Measurements from ENCODE around the gene TSC2.
"Not testable (repeated sequence)": the region's sequence is repeated elsewhere in the genome, so short reads cannot be mapped to it uniquely, and the experiment has no call there.

Gene TSC2

GRCh38 chr16:2086106-2086742 is 38.4 kb downstream of the TSC2 start:
- no peak for DNase-seq (ENCODE audit: low spot score)

DNA sequence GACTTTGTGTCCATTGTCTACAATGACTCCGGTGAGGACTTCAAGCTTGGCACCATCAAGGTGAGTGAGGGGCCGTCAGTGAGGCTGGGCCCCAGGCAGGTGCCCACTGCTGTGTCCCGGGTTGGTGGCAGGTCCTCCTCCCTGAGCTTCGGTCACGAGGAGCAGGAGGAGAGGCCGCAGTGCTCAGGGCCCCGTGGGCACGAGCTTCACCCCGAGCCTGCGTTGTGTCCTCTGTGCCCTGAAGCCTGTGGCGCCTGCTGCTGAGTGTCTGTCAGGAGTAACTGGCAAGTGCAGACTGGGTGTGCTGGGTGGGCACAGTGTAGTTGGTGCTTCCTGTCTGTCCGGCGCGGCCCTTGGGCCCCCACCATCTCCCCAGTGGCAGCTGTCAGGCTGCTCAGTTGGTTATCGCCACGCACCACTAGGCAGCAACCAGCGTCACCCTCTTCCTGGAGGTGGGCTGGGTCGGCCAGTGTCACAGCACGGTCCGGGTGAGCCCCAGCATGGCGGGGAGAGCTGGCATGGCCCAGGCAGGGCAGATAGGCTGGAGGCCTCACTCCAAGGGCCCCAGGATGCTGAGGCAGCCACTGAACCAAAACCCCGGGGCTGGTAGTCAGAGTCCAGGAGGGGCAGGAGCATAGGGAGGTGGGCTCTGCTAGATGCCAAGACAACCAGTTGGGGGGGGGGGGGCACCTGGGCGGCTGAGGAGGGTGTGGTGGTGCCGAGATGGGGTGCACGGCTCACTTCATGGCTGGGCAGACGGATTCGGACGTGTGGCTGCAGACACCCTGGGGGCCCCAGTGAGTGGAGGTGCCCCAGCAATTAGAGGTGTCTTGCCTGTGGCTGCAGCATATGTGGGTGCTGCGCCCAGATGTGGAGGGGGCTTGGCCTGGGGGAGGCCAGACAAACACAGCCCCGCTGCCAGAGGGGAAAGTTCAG is 39.3 kb downstream of the TSC2 start:
- DNase-seq (ENCODE audit: low spot score) = no peak

GRCh38 chr16:2087748-2088631 is 40.2 kb downstream of the TSC2 start:
- DNase-seq (ENCODE audit: low spot score) = no peak

GRCh38 chr16:2088759-2089358 is 41.1 kb downstream of the TSC2 start:
- DNase-seq (ENCODE audit: low spot score) = no peak

DNA sequence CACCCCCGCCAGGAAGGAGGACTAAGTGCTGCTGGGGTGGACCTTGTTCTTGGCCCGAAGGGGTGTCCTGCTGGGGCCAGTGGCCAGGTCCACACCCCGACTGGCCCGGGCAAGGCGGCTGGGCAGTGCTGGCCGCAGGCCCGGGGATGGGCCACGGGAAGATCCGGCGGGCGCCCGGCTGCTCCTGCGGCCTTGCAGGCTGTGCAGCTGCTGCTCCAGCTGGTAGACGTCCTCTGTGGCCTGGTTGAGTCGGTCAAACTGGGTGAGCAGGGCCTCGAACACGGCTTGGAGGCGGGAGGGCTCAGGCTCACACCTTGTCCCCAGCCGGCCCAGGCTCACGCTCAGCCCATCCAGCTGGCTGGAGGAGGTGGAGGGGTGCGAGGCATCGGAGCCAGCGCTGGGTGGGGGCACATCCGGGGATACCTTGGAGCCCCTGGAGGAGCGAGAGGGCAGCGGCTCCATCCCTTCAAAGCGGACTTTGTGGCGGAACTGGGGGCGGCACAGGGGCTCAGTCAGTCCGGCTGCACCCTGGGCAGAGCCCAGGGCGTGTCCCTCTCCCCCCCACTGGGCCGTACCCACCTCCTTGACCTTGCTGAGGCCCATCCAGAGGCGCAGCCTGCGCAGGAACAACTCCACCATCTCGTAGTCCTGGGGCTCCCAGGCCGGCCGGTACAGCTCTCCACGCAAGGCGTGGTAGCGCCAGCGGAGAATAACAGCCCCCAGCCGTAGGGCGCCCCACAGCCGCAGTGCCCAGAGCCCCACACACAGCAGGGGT is 42.1 kb downstream of the TSC2 start:
- DNase-seq (ENCODE audit: low spot score) = no peak

- no peak for DNase-seq (ENCODE audit: low spot score)
Measured at GRCh38 chr16:2090481-2090776, 42.6 kb downstream of the TSC2 start.

DNA sequence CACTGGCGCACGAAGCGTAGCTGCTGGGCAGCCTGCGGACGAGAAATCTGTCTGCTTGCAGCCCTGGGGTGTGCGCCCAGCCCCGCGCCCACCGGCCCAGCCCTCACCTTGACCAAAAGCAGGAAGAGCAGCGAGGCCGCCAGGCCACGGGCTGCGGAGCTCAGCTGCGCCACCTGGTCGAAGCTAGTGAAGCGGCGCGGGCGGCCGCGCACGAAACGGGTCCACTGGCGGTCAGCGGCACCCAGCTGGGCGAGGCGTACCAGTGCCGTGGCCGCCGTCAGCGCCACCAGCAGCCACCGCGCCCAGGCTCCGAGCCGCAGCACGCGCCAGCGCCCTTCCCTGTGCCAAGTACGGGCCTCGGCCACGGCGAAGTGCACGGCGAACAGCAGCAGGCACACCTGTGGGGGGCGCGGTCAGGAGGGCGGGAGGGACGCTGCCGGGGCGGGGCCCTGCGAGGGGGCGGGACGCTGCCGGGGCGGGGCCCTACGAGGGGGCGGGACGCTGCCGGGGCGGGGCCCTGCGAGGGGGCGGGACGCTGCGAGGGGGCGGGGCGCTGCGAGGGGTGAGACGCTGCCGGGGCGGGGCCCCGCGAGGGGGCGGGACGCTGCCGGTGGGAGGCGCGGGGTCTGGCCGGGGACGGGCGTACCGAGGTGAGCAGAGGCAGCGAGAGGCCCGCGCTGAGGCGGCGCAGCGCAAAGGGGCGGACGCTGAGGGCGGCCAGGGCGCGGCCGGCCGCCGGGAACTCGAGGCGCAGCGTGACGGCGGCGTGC is 43.2 kb downstream of the TSC2 start:
- DNase-seq (ENCODE audit: low spot score) = no peak

- no peak for DNase-seq (ENCODE audit: low spot score)
Measured at GRCh38 chr16:2091547-2092255, 43.9 kb downstream of the TSC2 start.

GRCh38 chr16:2092256-2092620 is 44.5 kb downstream of the TSC2 start:
- DNase-seq (ENCODE audit: low spot score) = no peak

- no peak for DNase-seq (ENCODE audit: low spot score)
Measured at GRCh38 chr16:2092866-2093265, 45.1 kb downstream of the TSC2 start.

GRCh38 chr16:2093793-2094192 is 46.0 kb downstream of the TSC2 start:
- no peak for DNase-seq (ENCODE audit: low spot score)

GRCh38 chr16:2095315-2095853 is 47.6 kb downstream of the TSC2 start:
- no peak for DNase-seq (ENCODE audit: low spot score)

- DNase-seq (ENCODE audit: low spot score) = no peak
Measured at GRCh38 chr16:2095918-2096582, 48.3 kb downstream of the TSC2 start.

DNA sequence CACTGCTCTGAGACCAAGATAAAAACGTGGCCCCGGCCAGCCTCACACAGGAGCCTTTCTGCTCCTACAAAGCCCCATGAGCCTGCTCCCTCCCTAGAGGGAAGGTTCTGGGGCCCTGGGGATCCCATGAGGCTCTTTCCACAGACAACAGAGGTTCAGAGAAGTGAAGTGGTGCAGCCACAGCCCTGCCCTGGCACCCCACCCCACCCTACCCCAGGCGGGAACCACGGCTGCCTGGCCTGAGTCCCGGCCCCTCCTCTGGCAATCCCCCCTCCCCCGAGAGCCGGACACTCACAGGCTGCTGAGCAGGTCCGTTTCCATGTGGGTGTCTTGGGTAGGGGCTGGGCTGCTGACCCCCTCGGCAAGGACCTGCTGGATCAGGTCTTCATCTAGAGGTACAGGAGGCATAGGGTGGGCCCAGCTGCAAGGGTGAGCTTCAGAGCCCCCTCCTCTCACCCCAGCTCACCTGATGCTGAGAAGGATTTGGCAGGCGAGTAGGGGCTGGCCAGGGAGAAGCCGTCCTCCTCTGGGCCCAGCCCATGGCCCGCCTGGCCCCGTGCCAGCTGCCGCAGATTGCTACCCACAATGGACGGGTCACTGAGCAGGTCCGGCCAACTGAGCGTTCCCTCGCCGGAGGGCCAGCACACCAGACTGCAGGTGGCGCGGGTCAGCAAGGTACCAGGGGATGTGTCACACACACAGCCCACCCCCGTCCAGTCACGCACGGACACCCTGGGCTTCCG is 49.2 kb downstream of the TSC2 start:
- DNase-seq (ENCODE audit: low spot score) = no peak

GRCh38 chr16:2097689-2098088 is 49.9 kb downstream of the TSC2 start:
- not testable (repeated sequence) for DNase-seq (ENCODE audit: low spot score)

DNA sequence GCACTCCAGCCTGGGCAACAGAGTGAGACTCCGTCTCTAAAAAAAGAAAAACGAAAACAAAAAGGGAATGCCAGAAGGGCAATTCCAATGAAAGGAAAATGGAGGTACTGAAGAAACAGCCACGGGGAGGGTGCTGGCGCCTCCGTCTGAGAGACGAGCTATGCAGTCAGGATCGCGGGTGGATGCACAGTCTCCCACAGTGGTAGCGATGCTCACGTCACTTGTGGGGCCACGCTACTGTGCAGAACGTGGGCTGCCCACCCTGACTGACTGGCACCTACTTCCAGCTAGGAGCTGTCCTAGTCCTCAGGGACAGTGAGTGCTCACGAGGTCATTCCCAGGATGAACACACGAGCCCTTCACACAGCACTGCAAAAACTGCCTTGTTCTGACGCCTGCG is 53.8 kb downstream of the TSC2 start:
- not testable (repeated sequence) for DNase-seq (ENCODE audit: low spot score)

DNA sequence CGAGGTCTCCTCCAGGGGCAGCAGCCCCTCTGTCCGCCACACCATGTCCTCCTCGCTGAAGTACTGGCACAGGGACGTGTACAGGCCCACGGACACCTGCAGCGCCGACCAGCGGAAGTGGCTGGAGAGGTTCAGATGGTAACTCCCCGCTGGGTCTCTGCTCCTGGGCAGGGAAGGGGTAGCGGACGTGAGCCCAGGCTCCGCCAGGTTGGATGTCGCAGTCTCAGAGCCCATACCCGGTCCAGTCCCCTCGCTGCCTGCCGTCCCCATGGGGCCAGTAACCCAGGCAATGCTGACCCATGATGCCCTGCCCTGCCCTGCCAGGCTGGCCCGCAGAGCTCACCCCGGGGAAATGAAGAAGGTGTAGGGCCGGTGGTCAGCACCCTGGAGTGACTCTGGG is 54.7 kb downstream of the TSC2 start:
- no peak for DNase-seq (ENCODE audit: low spot score)

DNA sequence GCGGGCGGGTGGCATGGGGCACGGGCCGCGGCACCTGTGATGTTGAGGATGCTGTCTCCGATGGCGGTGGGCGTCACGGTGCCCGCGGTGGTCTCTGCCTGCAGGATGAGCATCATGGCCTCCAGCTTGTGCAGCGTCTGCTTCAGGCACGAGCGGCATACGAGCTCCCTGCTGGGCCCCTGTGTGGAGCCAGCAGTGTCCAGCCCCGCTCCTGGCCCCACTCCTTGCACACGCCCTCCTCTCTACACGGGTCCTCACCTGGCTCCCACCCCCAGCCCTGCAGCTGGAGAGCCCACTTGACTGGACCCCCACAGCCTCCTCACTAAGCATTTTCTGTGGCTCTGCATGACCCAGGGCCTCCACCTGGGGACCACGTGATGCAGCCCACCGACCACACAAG is 56.7 kb downstream of the TSC2 start:
- not testable (repeated sequence) for DNase-seq (ENCODE audit: low spot score)

- DNase-seq (ENCODE audit: low spot score) = not testable (repeated sequence)
Measured at GRCh38 chr16:2105291-2105690, 57.5 kb downstream of the TSC2 start.
